Measurements from ENCODE around the gene ACSL4.

The ACSL4 gene

DNA sequence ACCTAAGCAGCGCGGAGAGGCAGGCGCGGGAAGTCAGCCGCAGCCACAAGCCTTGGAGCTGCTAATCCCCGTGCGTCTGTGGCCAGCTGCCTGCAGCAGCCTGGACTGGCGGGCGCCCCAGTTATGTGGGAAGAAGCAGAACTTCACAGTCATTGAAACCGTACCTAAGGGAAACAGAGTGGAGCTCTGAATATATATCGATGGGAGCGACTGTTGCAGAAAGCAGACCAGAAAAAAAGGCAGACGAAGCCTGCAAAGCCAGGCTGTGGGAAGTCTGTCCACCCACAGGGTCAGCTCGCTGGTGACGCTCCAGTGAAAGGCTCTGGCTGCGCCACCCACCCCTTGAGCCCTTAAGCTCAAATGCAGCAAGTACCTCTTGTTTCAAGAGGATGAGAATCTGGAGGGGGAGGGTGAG is 132.8 kb downstream of the ACSL4 start:
- no peak for DNase-seq (ENCODE audit: low spot score)

DNA sequence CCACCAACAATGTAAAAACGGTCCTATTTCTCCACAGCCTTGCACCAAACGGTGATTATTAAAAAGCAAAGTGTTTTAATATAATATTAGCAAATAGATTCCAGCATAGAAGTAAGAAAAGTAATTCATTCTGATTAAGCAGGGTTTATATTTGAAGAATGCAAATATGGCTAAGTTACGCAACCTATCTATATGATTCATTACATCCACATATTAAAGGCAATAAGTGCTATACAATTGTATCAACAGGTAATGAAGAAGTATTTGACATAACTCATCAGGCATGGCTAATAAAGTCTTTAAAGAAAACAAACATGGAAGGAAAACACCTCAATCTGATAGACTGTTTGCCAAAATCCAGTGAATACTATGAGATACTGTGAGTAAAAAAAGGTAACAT is 137.0 kb downstream of the ACSL4 start:
- DNase-seq (ENCODE audit: low spot score) = no peak

Measured in LoVo (cell line).